Hepatocyte (in vitro differentiated cells): ENCODE measurements around the gene ERCC3. TPM values are rescaled to one million over a fixed set of nuclear protein-coding genes. Genes with fewer than 3 reads are reported as not detected.
A peak's percentile ranks its signal among the peaks of the same experiment; 100 is the strongest.

ENCODE experiments used
- DNase-seq: peaks from one replicate; pipeline ENCODE4 v3.0.0-alpha.2; 2016; ENCODE audit warnings: low spot score
- H2AFZ ChIP-seq: fragments of 200-600 bp; sonication (generic); 2 replicates; pipeline ENCODE4 v1.6.0; 2016; ENCODE audit warnings: antibody characterized with exemption, mild to moderate bottlenecking
- H3K27ac ChIP-seq: fragments of 200-600 bp; sonication (generic); 2 replicates; pipeline ENCODE4 v1.5.1; 2016; ENCODE audit warnings: mild to moderate bottlenecking
- H3K27me3 ChIP-seq: fragments of 200-600 bp; sonication (generic); 2 replicates; pipeline ENCODE4 v1.6.1; 2016
- H3K36me3 ChIP-seq: fragments of 200-600 bp; sonication (generic); replicated peaks from 2 replicates; pipeline ENCODE4 v1.5.1; 2016; ENCODE audit warnings: low read depth; ENCODE audit not compliant: insufficient read depth
- H3K4me1 ChIP-seq: fragments of 200-600 bp; sonication (generic); 2 replicates; pipeline ENCODE4 v1.5.1; 2016; ENCODE audit warnings: mild to moderate bottlenecking, moderate library complexity; ENCODE audit not compliant: insufficient read depth
- H3K4me2 ChIP-seq: fragments of 200-600 bp; sonication (generic); 2 replicates; pipeline ENCODE4 v1.6.0; 2016
- H3K4me3 ChIP-seq: fragments of 200-600 bp; sonication (generic); 2 replicates; pipeline ENCODE4 v1.5.1; 2016; ENCODE audit warnings: mild to moderate bottlenecking
- H3K79me2 ChIP-seq: fragments of 200-600 bp; sonication (generic); 2 replicates; pipeline ENCODE4 v1.6.0; 2017; ENCODE audit warnings: mild to moderate bottlenecking
- H3K9me2 ChIP-seq: fragments of 200-600 bp; sonication (generic); replicated peaks from 2 replicates; pipeline ENCODE4 v1.6.0; 2017; ENCODE audit warnings: mild to moderate bottlenecking; ENCODE audit not compliant: insufficient read depth
- H3K9me3 ChIP-seq: fragments of 200-600 bp; sonication (generic); 2 replicates; pipeline ENCODE4 v1.5.1; 2016; ENCODE audit warnings: low read depth, mild to moderate bottlenecking
- H4K20me1 ChIP-seq: fragments of 200-600 bp; sonication (generic); 2 replicates; pipeline ENCODE4 v1.6.0; 2016; ENCODE audit warnings: mild to moderate bottlenecking; ENCODE audit not compliant: insufficient read depth, poor library complexity, severe bottlenecking
- EZH2 ChIP-seq: fragments of 200-600 bp; sonication (generic); IDR thresholded peaks from 2 replicates; pipeline ENCODE4 v1.6.1; 2016; ENCODE audit warnings: antibody characterized with exemption, mild to moderate bottlenecking, borderline replicate concordance
- EZH2phosphoT487 ChIP-seq: fragments of 200-600 bp; sonication (generic); IDR thresholded peaks from one replicate; pipeline ENCODE4 v1.6.1; 2018; ENCODE audit warnings: antibody characterized with exemption, mild to moderate bottlenecking, low read depth, moderate library complexity; ENCODE audit not compliant: unreplicated experiment, severe bottlenecking
- WGBS: methylation state at CpG from one replicate; pipeline ENCODE4 v1.1.6; 2016; ENCODE audit warnings: low lambda C conversion rate; ENCODE audit errors: missing lambda C conversion rate; 5-methylcytosine and 5-hydroxymethylcytosine counted together
- polyA plus RNA-seq: library from polyadenylated mRNA; unstranded; fragments of >200 nt; fragmentation: Nextera tagmentation; extraction: Ambion mirVana; gene quantifications from 2 replicates; pipeline ENCODE4 v1.2.1, GENCODE V29; 2016
- total RNA-seq: library from RNA; depleted of rRNA; stranded (reverse); fragments of >200 nt; gene quantifications from 2 replicates; pipeline ENCODE4 v1.2.3, GENCODE V29; 2014
- TF ChIP-seq, protein P1 (sequence below): fragments of 200-600 bp; sonication (generic); IDR thresholded peaks from 2 replicates; pipeline ENCODE4 v1.5.1; 2016; ENCODE audit warnings: antibody characterized with exemption, mild to moderate bottlenecking; ENCODE audit not compliant: poor library complexity

Gene ERCC3
- total and polyA plus RNA-seq, 2 experiments from 2014 or later: 40.7 to 43.5 TPM

DNA sequence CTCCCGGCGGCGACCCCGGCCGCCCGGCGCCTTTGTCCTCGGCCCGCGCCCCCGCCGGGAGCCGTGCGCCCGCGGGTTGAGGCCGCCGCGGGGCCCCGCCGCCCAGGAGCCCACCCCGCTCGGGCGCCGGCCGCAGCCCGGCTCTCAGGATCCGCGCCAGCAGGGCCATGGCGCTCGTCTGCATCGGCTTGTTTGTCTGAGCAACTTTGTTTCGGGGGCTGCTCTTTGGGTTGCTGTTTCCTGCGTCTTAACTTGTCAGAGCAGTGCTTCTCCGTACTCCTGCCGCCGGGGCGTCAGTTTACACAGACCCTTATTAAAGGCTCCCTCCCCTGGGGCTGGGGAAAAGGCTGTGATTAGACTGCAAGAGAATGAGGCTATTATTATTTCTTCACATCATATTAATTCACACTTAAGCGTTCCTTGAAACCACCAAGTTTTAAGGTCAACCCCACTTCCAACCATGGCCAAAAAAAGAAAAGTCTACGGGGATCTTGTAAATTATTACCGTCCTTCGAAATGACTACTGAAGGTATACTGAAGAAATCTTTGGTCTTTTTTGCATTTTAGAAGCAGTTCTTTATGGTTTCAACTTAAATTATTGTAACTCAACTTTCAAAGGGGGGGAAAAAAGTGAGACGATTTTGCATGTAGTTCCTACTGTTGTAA is 73.7 kb downstream of the ERCC3 start, which contains the start of gene CYP27C1:
TSS of gene CYP27C1 (minus strand) at position 198 of the 666 bp plus-strand sequence. CDS start at position 169, 29 bp downstream.
- H3K4me3 ChIP-seq: peak within 1 kb of the TSS; percentile 80
- H3K27me3 ChIP-seq: peaks cover 40% of the 10 kb centered on the region
- H4K20me1 ChIP-seq: no peaks in the 10 kb centered on the region
- TF ChIP-seq EZH2phosphoT487: no peak
- TF ChIP-seq, protein P1, sequence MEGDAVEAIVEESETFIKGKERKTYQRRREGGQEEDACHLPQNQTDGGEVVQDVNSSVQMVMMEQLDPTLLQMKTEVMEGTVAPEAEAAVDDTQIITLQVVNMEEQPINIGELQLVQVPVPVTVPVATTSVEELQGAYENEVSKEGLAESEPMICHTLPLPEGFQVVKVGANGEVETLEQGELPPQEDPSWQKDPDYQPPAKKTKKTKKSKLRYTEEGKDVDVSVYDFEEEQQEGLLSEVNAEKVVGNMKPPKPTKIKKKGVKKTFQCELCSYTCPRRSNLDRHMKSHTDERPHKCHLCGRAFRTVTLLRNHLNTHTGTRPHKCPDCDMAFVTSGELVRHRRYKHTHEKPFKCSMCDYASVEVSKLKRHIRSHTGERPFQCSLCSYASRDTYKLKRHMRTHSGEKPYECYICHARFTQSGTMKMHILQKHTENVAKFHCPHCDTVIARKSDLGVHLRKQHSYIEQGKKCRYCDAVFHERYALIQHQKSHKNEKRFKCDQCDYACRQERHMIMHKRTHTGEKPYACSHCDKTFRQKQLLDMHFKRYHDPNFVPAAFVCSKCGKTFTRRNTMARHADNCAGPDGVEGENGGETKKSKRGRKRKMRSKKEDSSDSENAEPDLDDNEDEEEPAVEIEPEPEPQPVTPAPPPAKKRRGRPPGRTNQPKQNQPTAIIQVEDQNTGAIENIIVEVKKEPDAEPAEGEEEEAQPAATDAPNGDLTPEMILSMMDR: no peak
- TF ChIP-seq EZH2: no peak
- no peaks in the 10 kb centered on the region for H3K9me2 ChIP-seq
- no peaks in the 10 kb centered on the region for H3K36me3 ChIP-seq
- peak within 1 kb of the TSS; percentile 97 for H3K4me2 ChIP-seq
- H3K27ac ChIP-seq: peak within 1 kb of the TSS; percentile 79
- H2AFZ ChIP-seq: peak within 1 kb of the TSS; percentile 90
- 2% methylated on average over 40 of the region's 43 CpGs for WGBS
- DNase-seq: peak; percentile 54
- peaks cover 12% of the 10 kb centered on the region for H3K4me1 ChIP-seq
- H3K9me3 ChIP-seq: no peaks in the 10 kb centered on the region
- no peaks in the 10 kb centered on the region for H3K79me2 ChIP-seq

DNA sequence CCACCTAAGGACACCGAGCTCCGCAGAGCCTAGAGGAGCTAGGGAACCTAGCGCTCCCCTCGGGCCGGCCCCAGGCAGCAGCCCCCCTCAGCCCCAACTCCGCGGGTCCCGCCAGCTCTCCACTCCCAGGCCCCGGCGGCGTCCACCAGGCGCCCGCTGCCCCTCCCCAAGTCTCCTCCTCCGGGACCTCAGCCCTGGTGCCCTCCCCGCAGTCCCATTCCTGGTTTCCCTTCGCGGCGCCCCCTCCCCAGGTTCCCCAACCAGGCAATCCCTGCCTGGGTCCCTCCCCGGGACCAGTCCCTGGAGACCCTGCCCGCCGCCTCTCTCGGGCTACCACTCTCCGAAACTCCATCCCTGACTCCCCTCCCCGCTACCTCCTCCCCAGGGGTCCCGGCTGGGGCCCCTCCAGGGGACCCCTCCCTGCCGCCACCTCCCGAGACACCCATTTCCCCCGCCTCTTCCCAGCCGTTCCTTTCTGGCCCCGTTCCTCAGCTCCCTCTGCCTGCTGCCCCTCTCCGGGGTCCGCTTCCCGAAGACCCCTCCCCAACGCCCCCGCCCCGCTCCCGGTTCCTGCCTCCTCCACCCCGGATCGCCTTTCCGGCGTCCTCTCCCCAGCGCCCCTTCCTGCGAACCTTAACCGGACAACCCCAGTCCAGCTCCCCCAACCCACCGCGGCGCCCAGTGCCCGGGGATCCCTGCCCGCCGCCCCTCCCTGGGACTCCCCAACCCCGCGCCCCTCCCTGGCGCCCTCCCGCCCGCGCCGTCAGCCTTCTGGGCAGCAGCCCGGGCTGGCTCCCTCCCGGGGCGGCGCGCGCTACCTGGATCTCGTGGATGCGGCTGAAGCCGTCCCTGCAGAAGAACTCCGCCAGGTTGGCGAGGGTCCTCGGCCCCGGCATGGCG is 74.5 kb downstream of the ERCC3 start:
- Histone ChIP-seq H2AFZ (peak overlapping the region; percentile 76), H3K9me3 (no peaks in the 10 kb centered on the region), H4K20me1 (no peaks in the 10 kb centered on the region), H3K4me1 (peaks cover 7% of the 10 kb centered on the region), H3K27me3 (peaks cover 40% of the 10 kb centered on the region), H3K79me2 (no peaks in the 10 kb centered on the region), H3K36me3 (no peaks in the 10 kb centered on the region), H3K27ac (peak overlapping the region; percentile 79), H3K4me3 (peak overlapping the region; percentile 80), H3K9me2 (no peaks in the 10 kb centered on the region), H3K4me2 (peak overlapping the region; percentile 97)
- TF ChIP-seq EZH2 (peak; percentile 3), EZH2phosphoT487 (no peak)
- TF ChIP-seq, protein P1: no peak
- WGBS: 1% methylated on average over 16 of the region's 71 CpGs
- peak; percentile 64 for DNase-seq

DNA sequence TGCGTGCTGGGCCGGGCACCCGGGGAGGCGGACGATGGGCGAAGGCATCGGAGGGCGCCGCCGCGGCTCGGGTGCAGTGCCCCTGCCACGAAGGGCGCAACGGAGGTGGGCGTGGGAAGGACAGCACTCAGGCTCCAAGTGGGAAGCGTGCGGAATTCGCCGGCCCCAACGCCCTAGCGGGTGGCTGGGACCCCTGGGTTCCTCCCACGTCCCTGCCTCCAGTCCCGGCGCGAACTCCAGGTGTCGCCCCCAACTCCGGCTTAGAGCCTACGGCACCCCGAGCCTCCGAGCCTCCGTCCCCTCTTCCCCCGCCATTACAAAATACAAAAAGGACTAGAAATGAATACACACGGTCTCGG is 75.2 kb downstream of the ERCC3 start:
- Histone ChIP-seq H3K79me2 (no peaks in the 10 kb centered on the region), H3K27me3 (peaks cover 40% of the 10 kb centered on the region), H3K9me3 (no peaks in the 10 kb centered on the region), H3K9me2 (no peaks in the 10 kb centered on the region), H3K27ac (peak overlapping the region; percentile 79), H2AFZ (peak overlapping the region; percentile 76), H3K36me3 (no peaks in the 10 kb centered on the region), H4K20me1 (no peaks in the 10 kb centered on the region), H3K4me3 (peak overlapping the region; percentile 80), H3K4me1 (peaks cover 7% of the 10 kb centered on the region), H3K4me2 (peak overlapping the region; percentile 97)
- TF ChIP-seq EZH2 (no peak), EZH2phosphoT487 (no peak)
- TF ChIP-seq, protein P1: no peak
- no peak for DNase-seq
- under 1% methylated on average over 25 of the region's 35 CpGs for WGBS
